GM21381 (cell line): Measurements from ENCODE around the gene MATN1.

Experiments used
- ATAC-seq: cut with Tn5 transposase; IDR thresholded peaks from one replicate; pipeline ENCODE4 v1.9.1; 2021; ENCODE audit warnings: mild to moderate bottlenecking, moderate library complexity; ENCODE audit not compliant: unreplicated experiment

Gene MATN1

GRCh38 chr1:30745834-30746208 lies 22.4 kb upstream of the MATN1 start:
- ATAC-seq: no peak

GRCh38 chr1:30745156-30745833 lies 21.9 kb upstream of the MATN1 start:
- ATAC-seq: no peak

- ATAC-seq: no peak
Measured at GRCh38 chr1:30744060-30744756, 20.8 kb upstream of the MATN1 start.

GRCh38 chr1:30743584-30744059 lies 20.2 kb upstream of the MATN1 start:
- no peak for ATAC-seq

GRCh38 chr1:30742963-30743559 lies 19.7 kb upstream of the MATN1 start:
- ATAC-seq: no peak

- ATAC-seq: no peak
Measured at GRCh38 chr1:30742300-30742962, 19.0 kb upstream of the MATN1 start.

- ATAC-seq: no peak
Measured at GRCh38 chr1:30741239-30741894, 18.0 kb upstream of the MATN1 start.

GRCh38 chr1:30740251-30741238 lies 17.2 kb upstream of the MATN1 start:
- no peak for ATAC-seq

- no peak for ATAC-seq
Measured at GRCh38 chr1:30739601-30740000, 16.2 kb upstream of the MATN1 start.

GRCh38 chr1:30738715-30739559 lies 15.6 kb upstream of the MATN1 start:
- ATAC-seq: no peak

- ATAC-seq: no peak
Measured at GRCh38 chr1:30738040-30738714, 14.8 kb upstream of the MATN1 start.

GRCh38 chr1:30737357-30738039 lies 14.1 kb upstream of the MATN1 start:
- no peak for ATAC-seq

GRCh38 chr1:30735668-30736498 lies 12.5 kb upstream of the MATN1 start:
- no peak for ATAC-seq

- no peak for ATAC-seq
Measured at GRCh38 chr1:30735124-30735523, 11.7 kb upstream of the MATN1 start.

- ATAC-seq: no peak
Measured at GRCh38 chr1:30734580-30734979, 11.2 kb upstream of the MATN1 start.

GRCh38 chr1:30734106-30734505 lies 10.7 kb upstream of the MATN1 start:
- no peak for ATAC-seq

GRCh38 chr1:30733493-30733892 lies 10.1 kb upstream of the MATN1 start:
- no peak for ATAC-seq
